Choroid plexus epithelial cell (primary cell): ENCODE measurements around the gene CARD11.

Source experiments
- DNase-seq: peaks from one replicate; pipeline ENCODE4 v3.0.0-alpha.2; 2010; ENCODE audit warnings: low read depth
- H3K4me3 ChIP-seq: 2 replicates; pipeline ENCODE4 v1.5.1; 2011; ENCODE audit warnings: low read depth, mild to moderate bottlenecking, control low read depth, low read length, moderate library complexity
- CTCF ChIP-seq: conservative IDR thresholded peaks from 2 replicates; pipeline ENCODE4 v1.5.1; 2011; ENCODE audit warnings: low read depth, mild to moderate bottlenecking, control low read depth, inconsistent platforms, low read length, moderate library complexity

Gene CARD11

GRCh38 chr7:2913760-2914387, 129.8 kb downstream of the CARD11 start:
- no peak overlapping the region for H3K4me3 ChIP-seq
- no peak for DNase-seq
- TF ChIP-seq CTCF, result no peak

GRCh38 chr7:2912684-2913439, 130.8 kb downstream of the CARD11 start:
- no peak overlapping the region for H3K4me3 ChIP-seq
- no peak for TF ChIP-seq CTCF
- no peak for DNase-seq

GRCh38 chr7:2911466-2911865, 132.2 kb downstream of the CARD11 start:
- TF ChIP-seq CTCF, result no peak
- DNase-seq, result no peak
- H3K4me3 ChIP-seq, result no peak overlapping the region

GRCh38 chr7:2909471-2910039, 134.1 kb downstream of the CARD11 start:
- H3K4me3 ChIP-seq, result no peak overlapping the region
- DNase-seq, result no peak
- TF ChIP-seq CTCF, result no peak

- no peak for DNase-seq
- H3K4me3 ChIP-seq, result no peak overlapping the region
- TF ChIP-seq CTCF, result no peak
These were observed 134.6 kb downstream of the CARD11 start for GRCh38 chr7:2909043-2909442.

GRCh38 chr7:2908103-2908683, 135.5 kb downstream of the CARD11 start:
- no peak overlapping the region for H3K4me3 ChIP-seq
- no peak for TF ChIP-seq CTCF
- no peak for DNase-seq
